ENCODE results near the gene CD200R1. TPM values are rescaled to one million over a fixed set of nuclear protein-coding genes. Genes with fewer than 3 reads are reported as not detected.

CD200R1 gene
- total RNA-seq, 2 donors from 2014 or later: 0.84 to 1.1 TPM

- H3K27ac ChIP-seq: peak overlapping the region; percentile 39
- intact Hi-C loops (cut with DNase I): no loop called here
- peak overlapping the region; percentile 1 for H3K4me3 ChIP-seq
- no peaks in the 10 kb centered on the region for H3K27me3 ChIP-seq
- H3K4me1 ChIP-seq: no peaks in the 10 kb centered on the region
- no peak for DNase-seq
- no peak for TF ChIP-seq CTCF (IDR thresholded peaks at IDR 0.05)
- H3K36me3 ChIP-seq: no peaks in the 10 kb centered on the region
- no peaks in the 10 kb centered on the region for H3K9me3 ChIP-seq
- peak overlapping the region in 1 of 2 donors; percentile 9 for H3K9ac ChIP-seq (ENCODE audit: low read depth in 2 of 2, low read length in 2 of 2)
Measured at GRCh38 chr3:112974178-112974517, 755 bp downstream of the CD200R1 start.

GRCh38 chr3:112973325-112974177 lies 1.4 kb downstream of the CD200R1 start:
- DNase-seq: no peak
- H3K9me3 ChIP-seq: no peaks in the 10 kb centered on the region
- no peaks in the 10 kb centered on the region for H3K27me3 ChIP-seq
- H3K27ac ChIP-seq: peak overlapping the region; percentile 39
- peak overlapping the region; percentile 1 for H3K4me3 ChIP-seq
- peak overlapping the region in 1 of 2 donors; percentile 9 for H3K9ac ChIP-seq (ENCODE audit: low read depth in 2 of 2, low read length in 2 of 2)
- H3K36me3 ChIP-seq: no peaks in the 10 kb centered on the region
- intact Hi-C loops (cut with DNase I): no loop called here
- H3K4me1 ChIP-seq: no peaks in the 10 kb centered on the region
- no peak for TF ChIP-seq CTCF (IDR thresholded peaks at IDR 0.05)

- intact Hi-C loops (cut with DNase I): no loop called here
- Histone ChIP-seq H3K9ac (ENCODE audit: low read depth in 2 of 2, low read length in 2 of 2) (no peak overlapping the region), H3K4me1 (no peaks in the 10 kb centered on the region), H3K27me3 (no peaks in the 10 kb centered on the region), H3K4me3 (no peak overlapping the region), H3K36me3 (no peaks in the 10 kb centered on the region), H3K27ac (no peak overlapping the region), H3K9me3 (no peaks in the 10 kb centered on the region)
- DNase-seq: no peak
- no peak for TF ChIP-seq CTCF (IDR thresholded peaks at IDR 0.05)
Measured at GRCh38 chr3:112972158-112972557, 2.7 kb downstream of the CD200R1 start.

GRCh38 chr3:112967828-112968227 lies 7.1 kb downstream of the CD200R1 start:
- intact Hi-C loops (cut with DNase I): no loop called here
- H3K36me3 ChIP-seq: no peaks in the 10 kb centered on the region
- no peak overlapping the region for H3K4me3 ChIP-seq
- H3K27ac ChIP-seq: no peak overlapping the region
- H3K9me3 ChIP-seq: no peaks in the 10 kb centered on the region
- H3K4me1 ChIP-seq: no peaks in the 10 kb centered on the region
- no peaks in the 10 kb centered on the region for H3K27me3 ChIP-seq
- DNase-seq: no peak
- no peak for TF ChIP-seq CTCF (IDR thresholded peaks at IDR 0.05)
- no peak overlapping the region for H3K9ac ChIP-seq (ENCODE audit: low read depth in 2 of 2, low read length in 2 of 2)

- no peak for DNase-seq
- Histone ChIP-seq H3K9ac (ENCODE audit: low read depth in 2 of 2, low read length in 2 of 2) (no peak overlapping the region), H3K4me3 (no peak overlapping the region), H3K4me1 (no peaks in the 10 kb centered on the region), H3K36me3 (no peaks in the 10 kb centered on the region), H3K27ac (no peak overlapping the region), H3K9me3 (no peaks in the 10 kb centered on the region), H3K27me3 (no peaks in the 10 kb centered on the region)
- TF ChIP-seq CTCF (IDR thresholded peaks at IDR 0.05): no peak
- intact Hi-C loops (cut with DNase I): no loop called here
Measured at GRCh38 chr3:112967425-112967824, 7.5 kb downstream of the CD200R1 start.
